Measurements from ENCODE around the gene DBN1. TPM values are rescaled to one million over a fixed set of nuclear protein-coding genes. Genes with fewer than 3 reads are reported as not detected.
A peak's percentile ranks its signal among the peaks of the same experiment; 100 is the strongest.
"Not testable (repeated sequence)": the region's sequence is repeated elsewhere in the genome, so short reads cannot be mapped to it uniquely, and the experiment has no call there.

The DBN1 gene
- total RNA-seq, 2 experiments from 2014 or later, result 4.9 to 5.0 TPM

- H3K4me3 Mint-ChIP-seq; H3K9me3 Mint-ChIP-seq; H3K36me3 Mint-ChIP-seq (ENCODE audit: low read depth); H3K27ac Mint-ChIP-seq; H3K27me3 Mint-ChIP-seq; DNase-seq: not testable (repeated sequence)
- ChIA-PET CTCF (interaction anchor here (2.4 kb wide), 1 partner anchor 16 kb away, joined by 8 read pairs; no protein-coding TSS in a partner anchor), POLR2A (interaction anchor here (0.6 to 14.9 kb wide), 2 partner anchors 9 to 11 kb away, joined by 4 to 463 read pairs; partner anchors contain the start of gene F12)
- peaks cover 16% of the 10 kb centered on the region for H3K4me1 Mint-ChIP-seq
Observed at GRCh38 chr5:177420472-177420871, 53.0 kb downstream of the DBN1 start.

- peaks cover 9% of the 10 kb centered on the region for H3K4me1 Mint-ChIP-seq
- H3K36me3 Mint-ChIP-seq (ENCODE audit: low read depth), result no peaks in the 10 kb centered on the region
- H3K4me3 Mint-ChIP-seq, result no peak overlapping the region
- ChIA-PET CTCF (interaction anchor here (1.9 to 2.4 kb wide), 2 partner anchors 10 to 15 kb away, joined by 3 to 8 read pairs; partner anchors contain the start of gene F12), POLR2A (interaction anchor here (1.2 kb wide), 1 partner anchor 16 kb away, joined by 3 read pairs; no protein-coding TSS in a partner anchor)
- H3K9me3 Mint-ChIP-seq, result peaks cover 2% of the 10 kb centered on the region
- DNase-seq, result no peak
- no peaks in the 10 kb centered on the region for H3K27me3 Mint-ChIP-seq
- H3K27ac Mint-ChIP-seq, result no peak overlapping the region
Observed at GRCh38 chr5:177419046-177419445, 54.4 kb downstream of the DBN1 start.

GRCh38 chr5:177417081-177417480, 56.4 kb downstream of the DBN1 start:
- POLR2A ChIA-PET, result interaction anchor here (0.7 to 17.5 kb wide), 4 partner anchors 11 to 38 kb away, joined by 3 to 463 read pairs (median 188); partner anchors contain the start of genes GRK6 and PRR7

GRCh38 chr5:177414481-177414880, 59.0 kb downstream of the DBN1 start:
- ChIA-PET CTCF (interaction anchor here (1.0 to 4.7 kb wide), 4 partner anchors 11 to 41 kb away, joined by 3 to 40 read pairs (median 6); no protein-coding TSS in a partner anchor), POLR2A (interaction anchor here (17.5 kb wide), 2 partner anchors 13 to 29 kb away, joined by 371 to 463 read pairs; partner anchors contain the start of genes GRK6 and PRR7)
- H3K36me3 Mint-ChIP-seq (ENCODE audit: low read depth), result no peaks in the 10 kb centered on the region
- no peaks in the 10 kb centered on the region for H3K9me3 Mint-ChIP-seq
- H3K4me3 Mint-ChIP-seq, result no peak overlapping the region
- no peak overlapping the region for H3K27ac Mint-ChIP-seq
- H3K27me3 Mint-ChIP-seq, result no peaks in the 10 kb centered on the region
- H3K4me1 Mint-ChIP-seq, result peaks cover 38% of the 10 kb centered on the region
- DNase-seq, result no peak

More at GRCh38 chr5:177417081-177417480, 56.4 kb downstream of the DBN1 start:
- not testable (repeated sequence) for H3K27ac Mint-ChIP-seq; H3K36me3 Mint-ChIP-seq (ENCODE audit: low read depth); DNase-seq; H3K4me3 Mint-ChIP-seq; H3K27me3 Mint-ChIP-seq; H3K9me3 Mint-ChIP-seq
- peaks cover 24% of the 10 kb centered on the region for H3K4me1 Mint-ChIP-seq
- CTCF ChIA-PET, result interaction anchor here (1.1 to 2.3 kb wide), 5 partner anchors 8 to 38 kb away, joined by 3 to 7 read pairs (median 5); partner anchors contain the start of gene F12

- Mint-ChIP-seq H3K4me3 (peak overlapping the region; percentile 55), H3K27me3 (no peaks in the 10 kb centered on the region), H3K27ac (peak overlapping the region; percentile 77), H3K9me3 (no peaks in the 10 kb centered on the region), H3K36me3 (ENCODE audit: low read depth) (no peaks in the 10 kb centered on the region), H3K4me1 (peaks cover 39% of the 10 kb centered on the region)
- CTCF ChIA-PET, result interaction anchor here (1.2 to 4.7 kb wide), 5 partner anchors 9 to 43 kb away, joined by 4 to 40 read pairs (median 6); no protein-coding TSS in a partner anchor
- no peak for DNase-seq
- POLR2A ChIA-PET, result interaction anchor here (1.1 to 17.5 kb wide), 6 partner anchors 9 to 100 kb away, joined by 3 to 463 read pairs (median 12); partner anchors contain the start of genes GRK6 and PRR7
Observed at GRCh38 chr5:177412603-177413233, 60.7 kb downstream of the DBN1 start.

- ChIA-PET POLR2A (interaction anchor here (17.5 kb wide), 2 partner anchors 17 to 33 kb away, joined by 371 to 463 read pairs; partner anchors contain the start of genes GRK6 and PRR7), CTCF (interaction anchor here (0.8 to 11.1 kb wide), 2 partner anchors 18 to 39 kb away, joined by 3 to 467 read pairs; partner anchors contain the start of gene PRR7)
- Mint-ChIP-seq H3K27me3 (peaks cover 9% of the 10 kb centered on the region), H3K36me3 (ENCODE audit: low read depth) (no peaks in the 10 kb centered on the region), H3K4me1 (peaks cover 46% of the 10 kb centered on the region), H3K4me3 (no peak overlapping the region), H3K27ac (no peak overlapping the region), H3K9me3 (no peaks in the 10 kb centered on the region)
- DNase-seq, result no peak
Observed at GRCh38 chr5:177410575-177410974, 62.9 kb downstream of the DBN1 start.

DNA sequence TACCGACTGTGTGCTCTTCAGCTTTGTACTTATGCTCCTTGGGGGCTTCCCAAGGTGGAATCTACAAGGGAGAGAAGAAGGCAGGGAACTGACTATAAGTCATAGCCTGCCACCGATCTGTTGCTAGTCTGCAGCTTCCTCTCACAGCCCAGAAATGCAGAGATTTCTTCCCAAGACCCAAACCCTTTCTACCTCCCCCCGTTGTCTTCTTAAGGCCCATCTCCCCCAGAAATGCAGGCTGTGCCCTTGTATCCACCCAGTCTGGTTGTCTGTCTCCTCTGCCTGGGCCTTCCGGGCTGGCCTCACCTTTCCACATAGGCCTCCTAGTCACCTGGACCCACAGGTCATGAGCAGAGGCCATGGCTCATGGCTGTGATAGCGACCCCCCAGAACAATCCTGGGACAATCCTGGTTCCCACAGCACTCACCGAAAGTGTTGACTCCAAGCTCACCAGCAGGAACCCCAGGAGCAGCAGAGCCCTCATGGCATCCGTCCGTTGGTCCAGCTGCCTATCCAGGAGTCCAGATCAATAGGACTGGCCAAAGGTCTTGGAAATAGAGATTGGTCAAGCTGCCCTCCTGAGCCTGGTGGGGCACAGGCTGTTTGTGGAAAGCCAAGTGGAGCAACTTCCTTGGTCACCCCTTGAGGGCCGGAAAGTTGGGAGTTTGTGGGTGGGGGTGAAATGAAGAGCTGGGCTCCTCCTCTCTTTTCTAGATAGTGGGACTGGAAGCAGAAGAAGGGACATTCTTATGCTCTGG, 64.2 kb downstream of the DBN1 start, which contains the start of gene F12:
Gene F12 (minus strand): TSS at position 522 of the 759 bp plus-strand sequence. CDS start 37 bp downstream, at position 485.
- ChIA-PET POLR2A (interaction anchor here (1.2 to 17.5 kb wide), 6 partner anchors 19 to 57 kb away, joined by 4 to 463 read pairs (median 6); partner anchors contain the start of genes GRK6, LMAN2 and PRR7), CTCF (interaction anchor here (1.0 to 11.1 kb wide), 6 partner anchors 9 to 93 kb away, joined by 3 to 467 read pairs (median 5); partner anchors contain the start of gene PRR7)
- H3K27ac Mint-ChIP-seq, result no peak within 1 kb of the TSS
- no peak for DNase-seq
- H3K27me3 Mint-ChIP-seq, result peaks cover 9% of the 10 kb centered on the region
- no peaks in the 10 kb centered on the region for H3K9me3 Mint-ChIP-seq
- H3K4me3 Mint-ChIP-seq, result no peak within 1 kb of the TSS
- H3K36me3 Mint-ChIP-seq (ENCODE audit: low read depth), result no peaks in the 10 kb centered on the region
- peaks cover 53% of the 10 kb centered on the region for H3K4me1 Mint-ChIP-seq

Other genes with a start within 250 kb of the DBN1 start
- 10 to 100 TPM; 43.0 to 46.6 TPM for gene RAB24, start 169.9 kb downstream of the DBN1 start, total RNA-seq
- gene PRELID1, start 169.8 kb downstream of the DBN1 start, total RNA-seq, result 100 to 1,000 TPM; 153 to 156 TPM
- 10 to 100 TPM; 74.1 to 75.0 TPM for gene MXD3, start 161.7 kb downstream of the DBN1 start, total RNA-seq
- 100 to 1,000 TPM; 145 to 149 TPM for gene LMAN2, start 122.0 kb downstream of the DBN1 start, total RNA-seq
- 100 to 1,000 TPM; 103 to 107 TPM for gene RGS14, start 115.7 kb downstream of the DBN1 start, total RNA-seq
- gene SLC34A1, start 89.2 kb downstream of the DBN1 start, total RNA-seq, result 1 to 10 TPM; 1.4 to 1.5 TPM
- not detected for gene PFN3, start 73.0 kb downstream of the DBN1 start, total RNA-seq
- 1 to 10 TPM; 1.5 to 1.6 TPM for gene F12, start 64.1 kb downstream of the DBN1 start, total RNA-seq
- gene GRK6, start 47.0 kb downstream of the DBN1 start, total RNA-seq, result 100 to 1,000 TPM; 206 to 208 TPM
- gene PRR7, start 26.8 kb downstream of the DBN1 start, total RNA-seq, result 1 to 10 TPM; 4.9 to 5.8 TPM
- 10 to 100 TPM; 55.1 to 56.6 TPM for gene PDLIM7, start 24.0 kb upstream of the DBN1 start, total RNA-seq
- gene DOK3, start 36.2 kb upstream of the DBN1 start, total RNA-seq, result 1 to 10 TPM; 2.4 TPM
- gene DDX41, start 43.3 kb upstream of the DBN1 start, total RNA-seq, result 100 to 1,000 TPM; 105 to 107 TPM
- gene FAM193B, start 80.9 kb upstream of the DBN1 start, total RNA-seq, result 100 to 1,000 TPM; 110 to 112 TPM
- 100 to 1,000 TPM; 135 to 141 TPM for gene TMED9, start 118.6 kb upstream of the DBN1 start, total RNA-seq
- 10 to 100 TPM; 19.5 to 22.1 TPM for gene B4GALT7, start 126.5 kb upstream of the DBN1 start, total RNA-seq

Data from activated CD4-positive, alpha-beta memory T cell treated with anti-CD3 and anti-CD28 coated beads, Interleukin-2, amount 10 ng/mL, durations not matched to agents 7 days and 5 days (primary cell).